Activated effector memory CD4-positive, alpha-beta T cell treated with Interleukin-2 at 50 U/mL for 16 hours (primary cell): ENCODE data around the gene C16orf46.
"Not testable (repeated sequence)": the region's sequence is repeated elsewhere in the genome, so short reads cannot be mapped to it uniquely, and the experiment has no call there.

Experiments used
- DNase-seq: peaks from one replicate; pipeline ENCODE4 v3.0.0-alpha.2; 2020

Gene C16orf46

GRCh38 chr16:81077076-81077940 is at the start of gene C16orf46:
C16orf46 (minus strand) TSS chr16:81077238; CDS start chr16:81063955, 13,283 bp downstream.
- peak; percentile 97 for DNase-seq

GRCh38 chr16:81123092-81123852 is 46.2 kb upstream of the C16orf46 start:
- no peak for DNase-seq

- no peak for DNase-seq
Measured at GRCh38 chr16:81121474-81121990, 44.5 kb upstream of the C16orf46 start.

- no peak for DNase-seq
Measured at GRCh38 chr16:81117436-81117835, 40.4 kb upstream of the C16orf46 start.

- no peak for DNase-seq
Measured at GRCh38 chr16:81116285-81116684, 39.2 kb upstream of the C16orf46 start.

- DNase-seq: no peak
Measured at GRCh38 chr16:81112453-81112852, 35.4 kb upstream of the C16orf46 start.

GRCh38 chr16:81109274-81109673 is 32.2 kb upstream of the C16orf46 start:
- not testable (repeated sequence) for DNase-seq

- no peak for DNase-seq
Measured at GRCh38 chr16:81107511-81107910, 30.5 kb upstream of the C16orf46 start.

- DNase-seq: no peak
Measured at GRCh38 chr16:81106826-81107503, 29.9 kb upstream of the C16orf46 start.

GRCh38 chr16:81105946-81106345 is 28.9 kb upstream of the C16orf46 start:
- no peak for DNase-seq

- no peak for DNase-seq
Measured at GRCh38 chr16:81101702-81102101, 24.7 kb upstream of the C16orf46 start.

- no peak for DNase-seq
Measured at GRCh38 chr16:81099958-81100357, 22.9 kb upstream of the C16orf46 start.

- DNase-seq: no peak
Measured at GRCh38 chr16:81097230-81097629, 20.2 kb upstream of the C16orf46 start.

- no peak for DNase-seq
Measured at GRCh38 chr16:81096715-81097208, 19.7 kb upstream of the C16orf46 start.

GRCh38 chr16:81095953-81096714 is 19.1 kb upstream of the C16orf46 start, which contains the start of gene GCSH:
GCSH (minus strand) TSS chr16:81096395; CDS start chr16:81096278, 117 bp downstream.
- peak; percentile 98 for DNase-seq

- no peak for DNase-seq
Measured at GRCh38 chr16:81095653-81095952, 18.6 kb upstream of the C16orf46 start.

GRCh38 chr16:81094771-81095251 is 17.8 kb upstream of the C16orf46 start:
- no peak for DNase-seq

- no peak for DNase-seq
Measured at GRCh38 chr16:81088836-81089235, 11.8 kb upstream of the C16orf46 start.

- no peak for DNase-seq
Measured at GRCh38 chr16:81081014-81081413, 4.0 kb upstream of the C16orf46 start.

GRCh38 chr16:81080233-81080632 is 3.2 kb upstream of the C16orf46 start:
- no peak for DNase-seq

- peak; percentile 87 for DNase-seq
Measured at GRCh38 chr16:81076566-81077075, 417 bp downstream of the C16orf46 start.
